ENCODE data around the gene FLVCR2.

- no peak for TF ChIP-seq TAF1 (IDR thresholded peaks at IDR 0.05; ENCODE audit: low read depth, low read length)
- no peak for TF ChIP-seq SPI1 (IDR thresholded peaks at IDR 0.05; ENCODE audit: low read depth, low read length)
- no peak for TF ChIP-seq POLR2A (IDR thresholded peaks at IDR 0.05; ENCODE audit: low read depth, low read length)
- TF ChIP-seq POLR2AphosphoS5 (IDR thresholded peaks at IDR 0.05; ENCODE audit: low read depth, low read length): no peak
- no peak for TF ChIP-seq POU2F2 (IDR thresholded peaks at IDR 0.05; ENCODE audit: low read depth, low read length)
These were observed 47.2 kb upstream of the FLVCR2 start for GRCh38 chr14:75531256-75531655.

Measured in GM12891 (cell line).